K562 treated with DMSO at 1 percent for 24 hours (cell line): ENCODE measurements around the gene ZNF789. TPM values are rescaled to one million over a fixed set of nuclear protein-coding genes. Genes with fewer than 3 reads are reported as not detected.

Experiments used
- total RNA-seq: library from RNA; unstranded; fragments of 300-600 nt; gene quantifications from 2 replicates; pipeline ENCODE4 v1.2.3, GENCODE V29; 2022; ENCODE audit warnings: low read depth; ENCODE audit not compliant: insufficient read depth

Gene ZNF789
- total RNA-seq: 10.0 and 16.6 TPM in 2 replicates

GRCh38 chr7:99472561-99473314 is at the start of gene ZNF789:
Gene ZNF789, plus strand, starts transcription at chr7:99472890. Its CDS starts 3,567 bp downstream, at chr7:99476457.

GRCh38 chr7:99438573-99439480 is 33.9 kb upstream of the ZNF789 start, which contains the start of the genes CPSF4 and PTCD1:
Gene CPSF4, plus strand, starts transcription at chr7:99438943. Its CDS starts 140 bp downstream, at chr7:99439083.
Gene PTCD1, minus strand, starts transcription at chr7:99438798. Its CDS starts 3,556 bp downstream, at chr7:99435242.

GRCh38 chr7:99499721-99500636 is 27.3 kb downstream of the ZNF789 start, which contains the start of gene ZNF394:
Gene ZNF394, minus strand, starts transcription at chr7:99500281. Its CDS starts 188 bp downstream, at chr7:99500093.

GRCh38 chr7:99504603-99505323 is 32.1 kb downstream of the ZNF789 start, which contains the start of gene ZKSCAN5:
Gene ZKSCAN5, plus strand, starts transcription at chr7:99504662. Its CDS starts 1,383 bp downstream, at chr7:99506045.

Other genes starting within 250 kb of the ZNF789 start
- gene MYH16, start 200.1 kb upstream of the ZNF789 start, total RNA-seq: not detected in 2 replicates
- 122 and 135 TPM in 2 replicates for gene ARPC1A, start 147.0 kb upstream of the ZNF789 start, total RNA-seq
- 1,077 and 1,088 TPM in 2 replicates for gene ARPC1B, start 98.2 kb upstream of the ZNF789 start, total RNA-seq
- gene PDAP1, start 64.3 kb upstream of the ZNF789 start, total RNA-seq: 162 and 168 TPM in 2 replicates
- 177 and 213 TPM in 2 replicates for gene BUD31, start 63.9 kb upstream of the ZNF789 start, total RNA-seq
- 14.0 and 15.7 TPM in 2 replicates for gene PTCD1, start 34.1 kb upstream of the ZNF789 start, total RNA-seq
- 104 TPM in 2 replicates for gene CPSF4, start 33.9 kb upstream of the ZNF789 start, total RNA-seq
- gene ATP5MF, start 6.7 kb upstream of the ZNF789 start, total RNA-seq: 1,250 and 1,342 TPM in 2 replicates
- gene ZNF394, start 27.4 kb downstream of the ZNF789 start, total RNA-seq: 26.7 and 30.4 TPM in 2 replicates
- gene ZKSCAN5, start 31.8 kb downstream of the ZNF789 start, total RNA-seq: 11.7 and 12.9 TPM in 2 replicates
- 5.2 and 6.4 TPM in 2 replicates for gene FAM200A, start 79.2 kb downstream of the ZNF789 start, total RNA-seq
- 61.0 and 64.6 TPM in 2 replicates for gene ZNF655, start 85.8 kb downstream of the ZNF789 start, total RNA-seq
- gene TMEM225B, start 125.4 kb downstream of the ZNF789 start, total RNA-seq: 0.42 and 1.1 TPM in 2 replicates
- gene ZSCAN25, start 144.1 kb downstream of the ZNF789 start, total RNA-seq: 10.4 and 11.2 TPM in 2 replicates
- gene CYP3A5, start 207.1 kb downstream of the ZNF789 start, total RNA-seq: 4.8 and 6.7 TPM in 2 replicates